Measurements from ENCODE around the gene L3HYPDH. TPM values are rescaled to one million over a fixed set of nuclear protein-coding genes. Genes with fewer than 3 reads are reported as not detected.

The L3HYPDH gene
- total and polyA plus RNA-seq, 12 donors: 7.5 to 16.6 (median 10.3) TPM

- WGBS, 2 donors: 78 to 81% methylated on average over 3 of the region's 3 CpGs
These were observed 24.9 kb upstream of the L3HYPDH start for GRCh38 chr14:59509101-59509500.

GRCh38 chr14:59507752-59508103 lies 23.5 kb upstream of the L3HYPDH start:
- DNase-seq (no peak), ATAC-seq (no peak)
- no peak overlapping the region for H3K27ac ChIP-seq
- 92 to 94% methylated on average over 3 of the region's 3 CpGs for WGBS, 2 donors
- no peak for TF ChIP-seq CTCF (IDR thresholded peaks at IDR 0.05)
- peaks cover 0 to 8% (median 0%) of the 10 kb centered on the region in 7 donors for H3K27me3 ChIP-seq
- no peak overlapping the region for H3K4me3 ChIP-seq
- H3K36me3 ChIP-seq: peaks cover 0 to 32% (median 9%) of the 10 kb centered on the region in 9 donors
- H3K9me3 ChIP-seq: no peaks in the 10 kb centered on the region
- no peaks in the 10 kb centered on the region for H3K4me1 ChIP-seq
- intact Hi-C loops (cut with DNase I): loop anchor here in 1 of 10 donors (10.0 kb wide), 1 partner anchor 67 kb away; the partner anchor contains the start of gene CCDC175

More at GRCh38 chr14:59509101-59509500, 24.9 kb upstream of the L3HYPDH start:
- ATAC-seq (no peak), DNase-seq (no peak)
- H3K9me3 ChIP-seq: no peaks in the 10 kb centered on the region
- intact Hi-C loops (cut with DNase I): loop anchor here in 1 of 10 donors (10.0 kb wide), 1 partner anchor 66 kb away; the partner anchor contains the start of gene CCDC175
- TF ChIP-seq CTCF (IDR thresholded peaks at IDR 0.05): no peak
- H3K27ac ChIP-seq: no peak overlapping the region
- peaks cover 0 to 18% (median 3%) of the 10 kb centered on the region in 9 donors for H3K36me3 ChIP-seq
- no peaks in the 10 kb centered on the region for H3K4me1 ChIP-seq
- peaks cover 0 to 8% (median 0%) of the 10 kb centered on the region in 7 donors for H3K27me3 ChIP-seq
- H3K4me3 ChIP-seq: no peak overlapping the region

DNA sequence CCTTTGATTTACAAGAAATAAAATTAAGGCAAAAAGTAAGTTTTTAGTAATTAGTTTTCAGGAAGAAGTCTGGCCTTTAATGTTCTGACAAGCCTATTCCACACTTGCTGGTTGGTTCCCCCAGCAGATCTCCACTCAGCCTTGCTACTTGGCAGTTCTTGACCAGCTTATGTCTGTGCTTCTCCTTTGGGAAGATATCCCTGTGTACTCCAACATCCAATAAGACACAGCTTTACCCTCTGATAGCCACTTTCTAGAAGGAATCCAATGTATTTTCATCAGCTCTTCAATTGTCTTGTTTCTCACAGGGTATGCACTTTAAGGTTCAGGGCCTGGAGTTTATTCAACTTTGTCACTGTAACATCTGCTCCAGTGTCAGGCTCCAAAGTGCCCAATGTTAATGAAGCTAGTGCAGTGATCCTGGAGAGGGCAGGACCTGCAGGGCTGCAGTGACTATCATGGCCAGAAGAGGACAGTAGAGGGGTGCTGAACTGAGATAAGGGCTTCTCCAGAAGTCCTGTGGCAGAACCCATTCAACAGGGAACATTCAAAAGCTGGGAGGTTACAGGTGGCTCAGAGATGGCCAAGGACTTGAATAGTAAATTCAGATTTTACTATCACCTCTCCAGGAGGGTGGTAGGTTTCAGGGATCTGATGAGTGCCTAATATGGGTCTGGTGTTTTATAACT lies 23.0 kb upstream of the L3HYPDH start:
- intact Hi-C loops (cut with DNase I): loop anchor here in 1 of 10 donors (10.0 kb wide), 1 partner anchor 68 kb away; the partner anchor contains the start of gene CCDC175
- Histone ChIP-seq H3K27me3 (peaks cover 0 to 8% (median 0%) of the 10 kb centered on the region in 7 donors), H3K4me3 (no peak overlapping the region), H3K36me3 (peaks cover 0 to 35% (median 9%) of the 10 kb centered on the region in 9 donors), H3K9me3 (no peaks in the 10 kb centered on the region), H3K27ac (no peak overlapping the region), H3K4me1 (no peaks in the 10 kb centered on the region)
- TF ChIP-seq CTCF (IDR thresholded peaks at IDR 0.05): peak in 8 of 9 donors; percentile 55 to 81 (median 70)
- peak in 1 of 2 donors; percentile 32 for DNase-seq
- peak in 6 of 8 donors; percentile 47 to 75 (median 58) for ATAC-seq

DNA sequence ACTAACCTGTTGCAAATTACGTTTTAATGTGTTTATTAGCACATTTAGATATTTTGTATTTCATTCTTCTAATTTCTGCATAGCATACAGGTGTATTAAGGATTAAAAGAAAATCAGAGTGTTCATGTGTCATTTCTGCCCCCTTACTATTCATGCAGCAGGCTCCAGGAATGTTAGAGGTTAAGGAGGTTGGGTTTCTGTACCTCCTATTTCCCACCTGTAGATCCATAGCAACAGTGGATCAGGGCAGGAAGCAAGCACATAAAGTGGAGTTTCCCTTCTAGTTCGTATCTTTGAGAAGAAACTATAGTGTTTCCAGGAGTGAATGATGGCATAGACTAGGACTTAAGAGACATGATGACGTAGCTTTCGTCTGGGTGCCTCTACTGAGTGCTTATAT lies 19.0 kb upstream of the L3HYPDH start:
- Histone ChIP-seq H3K27ac (no peak overlapping the region), H3K36me3 (peaks cover 0 to 75% (median 19%) of the 10 kb centered on the region in 9 donors), H3K9me3 (no peaks in the 10 kb centered on the region), H3K4me3 (no peak overlapping the region), H3K4me1 (peaks cover 0 to 8% (median 3%) of the 10 kb centered on the region in 9 donors), H3K27me3 (no peaks in the 10 kb centered on the region)
- TF ChIP-seq CTCF (IDR thresholded peaks at IDR 0.05): no peak
- 77 to 89% methylated on average over 4 of the region's 4 CpGs for WGBS, 2 donors
- intact Hi-C loops (cut with DNase I): loop anchor here in 1 of 10 donors (10.0 kb wide), 1 partner anchor 72 kb away; the partner anchor contains the start of gene CCDC175
- ATAC-seq (no peak), DNase-seq (no peak)
